Ishikawa (cell line): ENCODE results near the gene SP3.

Experiments
- CEBPB ChIP-seq: IDR thresholded peaks from 2 replicates; pipeline ENCODE4 v1.6.1; 2012
- CREB1 ChIP-seq: IDR thresholded peaks from 2 replicates; pipeline ENCODE4 v1.6.1; 2012; ENCODE audit warnings: low read depth
- EGR1 ChIP-seq: IDR thresholded peaks from 2 replicates; pipeline ENCODE4 v1.6.1; 2012
- EP300 ChIP-seq: IDR thresholded peaks from 2 replicates; pipeline ENCODE4 v1.6.1; 2012; ENCODE audit warnings: borderline replicate concordance
- FOXM1 ChIP-seq: IDR thresholded peaks from 2 replicates; pipeline ENCODE4 v1.6.1; 2012; ENCODE audit warnings: low read depth, borderline replicate concordance
- RAD21 ChIP-seq: IDR thresholded peaks from 2 replicates; pipeline ENCODE4 v1.6.1; 2012; ENCODE audit warnings: low read depth
- TAF1 ChIP-seq: IDR thresholded peaks from 2 replicates; pipeline ENCODE4 v1.6.1; 2012; ENCODE audit warnings: low read depth, mild to moderate bottlenecking
- TEAD4 ChIP-seq: IDR thresholded peaks from 2 replicates; pipeline ENCODE4 v1.6.1; 2012
- YY1 ChIP-seq: IDR thresholded peaks from 2 replicates; pipeline ENCODE4 v1.6.1; 2012; ENCODE audit warnings: low read depth
- TF ChIP-seq, protein P1 (sequence below): IDR thresholded peaks from 2 replicates; pipeline ENCODE4 v1.6.1; 2012; ENCODE audit warnings: low read depth, mild to moderate bottlenecking
- TF ChIP-seq, protein P2 (sequence below): IDR thresholded peaks from 2 replicates; pipeline ENCODE4 v1.6.1; 2012

DNA sequence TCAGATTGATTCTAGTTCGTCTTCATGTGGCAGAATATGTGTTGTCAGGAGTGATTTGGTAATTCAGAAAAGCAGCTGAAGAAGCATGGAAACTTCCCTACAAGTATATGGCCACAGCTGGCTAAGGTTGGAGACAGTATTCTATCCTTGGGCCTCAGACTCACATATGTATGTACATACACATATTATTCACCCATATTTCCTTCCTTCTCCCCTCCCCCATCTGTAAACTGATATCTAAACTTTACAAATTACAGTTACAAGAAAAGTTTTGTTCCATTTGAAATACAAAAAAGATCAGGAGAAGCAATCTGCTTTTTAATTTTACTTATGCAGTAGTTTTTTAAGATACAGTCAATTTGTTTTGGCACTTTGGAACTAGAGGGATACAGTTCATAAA is 3.1 kb downstream of the SP3 start:
- TF ChIP-seq YY1 (no peak), TAF1 (no peak), TEAD4 (no peak), CREB1 (no peak), FOXM1 (no peak), EP300 (no peak), CEBPB (no peak), RAD21 (no peak), EGR1 (no peak)
- TF ChIP-seq, protein P1, sequence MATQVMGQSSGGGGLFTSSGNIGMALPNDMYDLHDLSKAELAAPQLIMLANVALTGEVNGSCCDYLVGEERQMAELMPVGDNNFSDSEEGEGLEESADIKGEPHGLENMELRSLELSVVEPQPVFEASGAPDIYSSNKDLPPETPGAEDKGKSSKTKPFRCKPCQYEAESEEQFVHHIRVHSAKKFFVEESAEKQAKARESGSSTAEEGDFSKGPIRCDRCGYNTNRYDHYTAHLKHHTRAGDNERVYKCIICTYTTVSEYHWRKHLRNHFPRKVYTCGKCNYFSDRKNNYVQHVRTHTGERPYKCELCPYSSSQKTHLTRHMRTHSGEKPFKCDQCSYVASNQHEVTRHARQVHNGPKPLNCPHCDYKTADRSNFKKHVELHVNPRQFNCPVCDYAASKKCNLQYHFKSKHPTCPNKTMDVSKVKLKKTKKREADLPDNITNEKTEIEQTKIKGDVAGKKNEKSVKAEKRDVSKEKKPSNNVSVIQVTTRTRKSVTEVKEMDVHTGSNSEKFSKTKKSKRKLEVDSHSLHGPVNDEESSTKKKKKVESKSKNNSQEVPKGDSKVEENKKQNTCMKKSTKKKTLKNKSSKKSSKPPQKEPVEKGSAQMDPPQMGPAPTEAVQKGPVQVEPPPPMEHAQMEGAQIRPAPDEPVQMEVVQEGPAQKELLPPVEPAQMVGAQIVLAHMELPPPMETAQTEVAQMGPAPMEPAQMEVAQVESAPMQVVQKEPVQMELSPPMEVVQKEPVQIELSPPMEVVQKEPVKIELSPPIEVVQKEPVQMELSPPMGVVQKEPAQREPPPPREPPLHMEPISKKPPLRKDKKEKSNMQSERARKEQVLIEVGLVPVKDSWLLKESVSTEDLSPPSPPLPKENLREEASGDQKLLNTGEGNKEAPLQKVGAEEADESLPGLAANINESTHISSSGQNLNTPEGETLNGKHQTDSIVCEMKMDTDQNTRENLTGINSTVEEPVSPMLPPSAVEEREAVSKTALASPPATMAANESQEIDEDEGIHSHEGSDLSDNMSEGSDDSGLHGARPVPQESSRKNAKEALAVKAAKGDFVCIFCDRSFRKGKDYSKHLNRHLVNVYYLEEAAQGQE: no peak
- TF ChIP-seq, protein P2, sequence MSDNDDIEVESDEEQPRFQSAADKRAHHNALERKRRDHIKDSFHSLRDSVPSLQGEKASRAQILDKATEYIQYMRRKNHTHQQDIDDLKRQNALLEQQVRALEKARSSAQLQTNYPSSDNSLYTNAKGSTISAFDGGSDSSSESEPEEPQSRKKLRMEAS: no peak
